GM10248 (cell line): Measurements from ENCODE around the gene SLC38A2.

ENCODE experiments used
- CTCF ChIA-PET: fragments of 300-600 bp; sonication (Branson Sonifier 250); formaldehyde crosslinking; extraction: SDS; loops from one replicate; lab custom pipeline; 2021; ENCODE audit warnings: antibody characterized with exemption; lab: Yijun Ruan, JAX
- POLR2A ChIA-PET: fragments of 350-650 bp; sonication (Branson Sonifier 250); formaldehyde crosslinking; extraction: SDS; loops from one replicate; lab custom pipeline; 2020; ENCODE audit warnings: antibody characterized with exemption; lab: Yijun Ruan, JAX
- DNase-seq: peaks from one replicate; pipeline ENCODE4 v3.0.0; 2012; ENCODE audit errors: extremely low spot score
- CTCF ChIP-seq: IDR thresholded peaks from 2 replicates; pipeline ENCODE4 v1.5.1; 2012; ENCODE audit warnings: mild to moderate bottlenecking, low read depth; ENCODE audit errors: extremely low read depth, missing control alignments, control extremely low read depth

Gene SLC38A2

GRCh38 chr12:46404733-46405132 is 32.2 kb upstream of the SLC38A2 start:
- ChIA-PET CTCF (no interaction called here), POLR2A (no interaction called here)
- no peak for TF ChIP-seq CTCF
- no peak for DNase-seq

GRCh38 chr12:46404225-46404631 is 31.7 kb upstream of the SLC38A2 start:
- no peak for DNase-seq
- no peak for TF ChIP-seq CTCF
- POLR2A ChIA-PET, result interaction anchor here (0.7 kb wide), 1 partner anchor 48 kb away, joined by 6 read pairs; no protein-coding TSS in a partner anchor
- CTCF ChIA-PET, result no interaction called here

- no peak for TF ChIP-seq CTCF
- ChIA-PET CTCF (no interaction called here), POLR2A (interaction anchor here (0.7 kb wide), 1 partner anchor 47 kb away, joined by 6 read pairs; no protein-coding TSS in a partner anchor)
Measured at GRCh38 chr12:46403719-46404070, 31.1 kb upstream of the SLC38A2 start.

GRCh38 chr12:46402941-46403718 is 30.6 kb upstream of the SLC38A2 start:
- DNase-seq, result no peak
- POLR2A ChIA-PET, result no interaction called here
- CTCF ChIA-PET, result interaction anchor here (1.5 kb wide), 1 partner anchor 11 kb away, joined by 3 read pairs; no protein-coding TSS in a partner anchor
- no peak for TF ChIP-seq CTCF

More at GRCh38 chr12:46403719-46404070, 31.1 kb upstream of the SLC38A2 start:
- DNase-seq, result no peak

GRCh38 chr12:46402451-46402850 is 29.9 kb upstream of the SLC38A2 start:
- no peak for TF ChIP-seq CTCF
- DNase-seq, result no peak
- CTCF ChIA-PET, result interaction anchor here (1.5 kb wide), 1 partner anchor 12 kb away, joined by 3 read pairs; no protein-coding TSS in a partner anchor
- POLR2A ChIA-PET, result no interaction called here

- no peak for DNase-seq
- POLR2A ChIA-PET, result no interaction called here
- TF ChIP-seq CTCF, result no peak
- CTCF ChIA-PET, result interaction anchor here (1.1 to 1.5 kb wide), 3 partner anchors 9 to 15 kb away, joined by 3 to 4 read pairs (median 3); no protein-coding TSS in a partner anchor
Measured at GRCh38 chr12:46401662-46402061, 29.1 kb upstream of the SLC38A2 start.
